Measurements from ENCODE around the gene HOMER2.

- TF ChIP-seq, protein P1, sequence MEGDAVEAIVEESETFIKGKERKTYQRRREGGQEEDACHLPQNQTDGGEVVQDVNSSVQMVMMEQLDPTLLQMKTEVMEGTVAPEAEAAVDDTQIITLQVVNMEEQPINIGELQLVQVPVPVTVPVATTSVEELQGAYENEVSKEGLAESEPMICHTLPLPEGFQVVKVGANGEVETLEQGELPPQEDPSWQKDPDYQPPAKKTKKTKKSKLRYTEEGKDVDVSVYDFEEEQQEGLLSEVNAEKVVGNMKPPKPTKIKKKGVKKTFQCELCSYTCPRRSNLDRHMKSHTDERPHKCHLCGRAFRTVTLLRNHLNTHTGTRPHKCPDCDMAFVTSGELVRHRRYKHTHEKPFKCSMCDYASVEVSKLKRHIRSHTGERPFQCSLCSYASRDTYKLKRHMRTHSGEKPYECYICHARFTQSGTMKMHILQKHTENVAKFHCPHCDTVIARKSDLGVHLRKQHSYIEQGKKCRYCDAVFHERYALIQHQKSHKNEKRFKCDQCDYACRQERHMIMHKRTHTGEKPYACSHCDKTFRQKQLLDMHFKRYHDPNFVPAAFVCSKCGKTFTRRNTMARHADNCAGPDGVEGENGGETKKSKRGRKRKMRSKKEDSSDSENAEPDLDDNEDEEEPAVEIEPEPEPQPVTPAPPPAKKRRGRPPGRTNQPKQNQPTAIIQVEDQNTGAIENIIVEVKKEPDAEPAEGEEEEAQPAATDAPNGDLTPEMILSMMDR (IDR thresholded peaks at IDR 0.05), result no peak
- TF ChIP-seq POLR2A (IDR thresholded peaks at IDR 0.05), result no peak
These were observed 120.5 kb downstream of the HOMER2 start for GRCh38 chr15:82831894-82832600.
